Measurements from ENCODE around the gene NBL1.

Gene NBL1

DNA sequence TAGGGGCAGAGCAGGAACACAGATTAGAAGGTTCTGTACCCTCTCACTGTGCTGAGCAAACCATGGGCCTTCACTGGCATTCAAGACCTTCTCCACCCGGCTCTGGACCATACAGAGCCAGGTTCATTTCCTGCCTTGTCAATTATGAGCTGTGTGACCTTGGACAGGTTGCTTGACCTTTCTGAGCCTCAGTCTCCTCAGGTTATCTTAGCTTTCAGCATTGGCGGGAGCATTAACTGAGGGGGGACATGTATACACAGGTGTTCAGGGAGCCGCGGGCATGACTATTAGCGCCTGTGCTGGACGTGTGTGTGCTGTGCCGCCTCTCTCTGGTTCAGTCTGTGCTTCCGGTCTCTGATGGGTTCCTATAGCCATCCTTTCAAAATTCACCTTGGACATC is 52.7 kb downstream of the NBL1 start:
- no CpG with 5 or more reads among the region's 8 CpGs for WGBS (ENCODE audit: extremely low coverage, insufficient coverage, insufficient read length)
- Histone ChIP-seq H3K79me1 (ENCODE audit: low read length) (no peaks in the 10 kb centered on the region), H3K4ac (ENCODE audit: low read depth, low read length) (no peak overlapping the region), H3K27ac (ENCODE audit: low read depth, low read length) (no peak overlapping the region), H2BK12ac (ENCODE audit: low read length) (no peak overlapping the region), H3K4me2 (ENCODE audit: low read length) (no peak overlapping the region), H3K4me3 (ENCODE audit: low read depth, low read length) (no peak overlapping the region), H3K4me1 (ENCODE audit: control insufficient read depth in 1 of 2, insufficient read depth in 2 of 2, low read length in 2 of 2) (no peaks in the 10 kb centered on the region), H3K36me3 (ENCODE audit: control insufficient read depth in 1 of 2, insufficient read depth in 2 of 2, low read length in 2 of 2) (no peaks in the 10 kb centered on the region), H3K23ac (ENCODE audit: low read length) (no peak overlapping the region), H2AK5ac (ENCODE audit: low read length) (no peak overlapping the region), H4K91ac (ENCODE audit: low read depth, low read length) (no peak overlapping the region), H2BK5ac (ENCODE audit: low read depth, low read length, poor library complexity) (no peak overlapping the region), H3K27me3 (ENCODE audit: insufficient read depth, low read length) (no peaks in the 10 kb centered on the region), H3K79me2 (ENCODE audit: control insufficient read depth, insufficient read depth, low read length, poor library complexity) (no peaks in the 10 kb centered on the region), H3K18ac (ENCODE audit: low read length) (no peak overlapping the region), H2AFZ (ENCODE audit: insufficient read depth, low read length, poor library complexity) (no peak overlapping the region), H4K8ac (ENCODE audit: low read depth, low read length) (no peak overlapping the region), H2BK120ac (ENCODE audit: insufficient read depth, low read length, poor library complexity) (no peak overlapping the region), H3K14ac (ENCODE audit: low read length) (no peak overlapping the region), H3K9ac (ENCODE audit: low read length) (no peak overlapping the region), H4K12ac (ENCODE audit: low read depth, low read length) (no peak overlapping the region), H3K9me3 (ENCODE audit: insufficient read depth, low read depth, low read length) (no peaks in the 10 kb centered on the region)
- no peak for DNase-seq

- Histone ChIP-seq H4K91ac (ENCODE audit: low read depth, low read length) (no peak overlapping the region), H3K27ac (ENCODE audit: low read depth, low read length) (no peak overlapping the region), H3K23ac (ENCODE audit: low read length) (no peak overlapping the region), H2AK5ac (ENCODE audit: low read length) (no peak overlapping the region), H3K79me2 (ENCODE audit: control insufficient read depth, insufficient read depth, low read length, poor library complexity) (no peaks in the 10 kb centered on the region), H3K79me1 (ENCODE audit: low read length) (no peaks in the 10 kb centered on the region), H3K4me1 (ENCODE audit: control insufficient read depth in 1 of 2, insufficient read depth in 2 of 2, low read length in 2 of 2) (no peaks in the 10 kb centered on the region), H3K4ac (ENCODE audit: low read depth, low read length) (no peak overlapping the region), H3K36me3 (ENCODE audit: control insufficient read depth in 1 of 2, insufficient read depth in 2 of 2, low read length in 2 of 2) (no peaks in the 10 kb centered on the region), H2BK12ac (ENCODE audit: low read length) (no peak overlapping the region), H3K4me3 (ENCODE audit: low read depth, low read length) (no peak overlapping the region), H3K14ac (ENCODE audit: low read length) (no peak overlapping the region), H2BK120ac (ENCODE audit: insufficient read depth, low read length, poor library complexity) (no peak overlapping the region), H3K4me2 (ENCODE audit: low read length) (no peak overlapping the region), H3K9ac (ENCODE audit: low read length) (no peak overlapping the region), H4K12ac (ENCODE audit: low read depth, low read length) (no peak overlapping the region), H4K8ac (ENCODE audit: low read depth, low read length) (no peak overlapping the region), H2BK5ac (ENCODE audit: low read depth, low read length, poor library complexity) (no peak overlapping the region), H3K9me3 (ENCODE audit: insufficient read depth, low read depth, low read length) (no peaks in the 10 kb centered on the region), H3K27me3 (ENCODE audit: insufficient read depth, low read length) (no peaks in the 10 kb centered on the region), H3K18ac (ENCODE audit: low read length) (no peak overlapping the region), H2AFZ (ENCODE audit: insufficient read depth, low read length, poor library complexity) (no peak overlapping the region)
- no CpG with 5 or more reads among the region's 4 CpGs for WGBS (ENCODE audit: extremely low coverage, insufficient coverage, insufficient read length)
- DNase-seq = no peak
These were observed 54.1 kb downstream of the NBL1 start for GRCh38 chr1:19698181-19698580.

DNA sequence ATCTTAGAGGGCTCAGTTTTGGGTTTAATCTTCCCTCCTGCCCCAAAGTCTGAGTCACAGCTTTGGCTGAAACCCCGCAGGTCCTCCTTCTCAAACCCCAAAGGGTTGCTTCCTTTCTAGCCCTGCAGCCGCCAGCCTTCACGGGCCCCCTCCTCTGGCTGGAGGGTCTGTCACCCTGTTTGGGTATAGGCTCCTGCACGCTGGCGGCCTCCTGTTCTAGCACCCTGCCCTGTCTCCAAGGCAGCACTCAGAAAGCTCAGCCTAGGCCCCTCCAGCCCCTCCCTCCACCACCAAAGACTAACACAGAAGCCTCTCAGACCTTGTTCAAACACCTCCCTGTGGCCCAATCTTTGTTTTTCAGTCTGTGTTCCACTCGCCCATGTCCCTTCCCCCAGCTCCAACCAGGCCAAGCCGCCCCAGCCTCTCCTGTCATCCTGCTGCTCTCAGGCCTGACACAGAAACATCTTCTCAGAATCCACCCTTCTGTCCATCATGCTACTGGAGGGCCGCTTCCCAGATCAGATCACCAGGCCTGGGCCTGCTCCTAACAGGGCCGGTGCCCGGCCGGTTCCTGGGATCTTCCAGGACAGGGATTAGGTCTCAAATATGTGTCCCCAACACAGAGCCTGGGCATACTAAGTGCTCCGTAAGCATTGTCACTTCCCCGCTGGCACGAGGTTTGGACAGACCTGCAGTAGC is 56.1 kb downstream of the NBL1 start:
- Histone ChIP-seq H3K18ac (ENCODE audit: low read length) (no peak overlapping the region), H3K9ac (ENCODE audit: low read length) (peak overlapping the region; percentile 68), H3K4ac (ENCODE audit: low read depth, low read length) (no peak overlapping the region), H3K27ac (ENCODE audit: low read depth, low read length) (no peak overlapping the region), H3K79me1 (ENCODE audit: low read length) (no peaks in the 10 kb centered on the region), H3K79me2 (ENCODE audit: control insufficient read depth, insufficient read depth, low read length, poor library complexity) (no peaks in the 10 kb centered on the region), H2AFZ (ENCODE audit: insufficient read depth, low read length, poor library complexity) (no peak overlapping the region), H3K9me3 (ENCODE audit: insufficient read depth, low read depth, low read length) (no peaks in the 10 kb centered on the region), H3K4me1 (ENCODE audit: control insufficient read depth in 1 of 2, insufficient read depth in 2 of 2, low read length in 2 of 2) (peaks cover 3 to 4% of the 10 kb centered on the region in 2 experiments), H3K4me2 (ENCODE audit: low read length) (no peak overlapping the region), H2BK12ac (ENCODE audit: low read length) (no peak overlapping the region), H3K23ac (ENCODE audit: low read length) (no peak overlapping the region), H2BK5ac (ENCODE audit: low read depth, low read length, poor library complexity) (no peak overlapping the region), H4K12ac (ENCODE audit: low read depth, low read length) (no peak overlapping the region), H3K27me3 (ENCODE audit: insufficient read depth, low read length) (no peaks in the 10 kb centered on the region), H3K14ac (ENCODE audit: low read length) (no peak overlapping the region), H3K4me3 (ENCODE audit: low read depth, low read length) (no peak overlapping the region), H4K8ac (ENCODE audit: low read depth, low read length) (no peak overlapping the region), H3K36me3 (ENCODE audit: control insufficient read depth in 1 of 2, insufficient read depth in 2 of 2, low read length in 2 of 2) (no peaks in the 10 kb centered on the region), H2BK120ac (ENCODE audit: insufficient read depth, low read length, poor library complexity) (no peak overlapping the region), H4K91ac (ENCODE audit: low read depth, low read length) (no peak overlapping the region), H2AK5ac (ENCODE audit: low read length) (no peak overlapping the region)
- DNase-seq = no peak
- no CpG with 5 or more reads among the region's 14 CpGs for whole genome bisulfite sequencing (ENCODE audit: extremely low coverage, insufficient coverage, insufficient read length)

DNA sequence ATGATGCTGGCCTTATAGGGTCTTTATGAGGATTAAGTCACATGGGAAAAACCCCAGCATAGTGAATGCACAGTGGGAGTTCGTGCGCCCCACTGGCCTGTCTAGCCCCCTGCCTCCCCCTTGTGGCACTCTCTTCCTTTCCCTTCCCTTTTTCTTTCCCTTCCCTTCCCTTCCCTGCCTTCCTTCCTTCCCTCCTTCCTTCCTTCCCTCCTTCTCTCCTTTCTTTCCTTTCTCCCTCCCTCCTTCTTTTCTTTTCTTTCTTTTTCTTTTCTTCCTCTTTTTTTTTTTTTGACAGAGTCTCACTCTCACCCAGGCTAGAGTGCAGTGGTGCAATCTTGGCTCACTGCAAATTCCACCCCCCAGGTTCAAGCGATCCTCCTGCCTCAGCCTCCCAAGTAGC is 59.2 kb downstream of the NBL1 start:
- no peak overlapping the region for H3K14ac ChIP-seq (ENCODE audit: low read length)
- WGBS (ENCODE audit: extremely low coverage, insufficient coverage, insufficient read length) = no CpG with 5 or more reads among the region's 3 CpGs
- H3K9ac ChIP-seq (ENCODE audit: low read length) = no peak overlapping the region
- H3K27ac ChIP-seq (ENCODE audit: low read depth, low read length) = no peak overlapping the region
- H3K9me3 ChIP-seq (ENCODE audit: insufficient read depth, low read depth, low read length) = no peaks in the 10 kb centered on the region
- no peak overlapping the region for H4K91ac ChIP-seq (ENCODE audit: low read depth, low read length)
- no peak overlapping the region for H2BK12ac ChIP-seq (ENCODE audit: low read length)
- no peak overlapping the region for H2AFZ ChIP-seq (ENCODE audit: insufficient read depth, low read length, poor library complexity)
- no peak overlapping the region for H3K4ac ChIP-seq (ENCODE audit: low read depth, low read length)
- no peak overlapping the region for H3K23ac ChIP-seq (ENCODE audit: low read length)
- no peak overlapping the region for H3K4me2 ChIP-seq (ENCODE audit: low read length)
- H4K12ac ChIP-seq (ENCODE audit: low read depth, low read length) = no peak overlapping the region
- no peak overlapping the region for H2BK5ac ChIP-seq (ENCODE audit: low read depth, low read length, poor library complexity)
- H3K79me2 ChIP-seq (ENCODE audit: control insufficient read depth, insufficient read depth, low read length, poor library complexity) = no peaks in the 10 kb centered on the region
- H3K27me3 ChIP-seq (ENCODE audit: insufficient read depth, low read length) = no peaks in the 10 kb centered on the region
- no peak overlapping the region for H3K18ac ChIP-seq (ENCODE audit: low read length)
- H3K4me1 ChIP-seq (ENCODE audit: control insufficient read depth in 1 of 2, insufficient read depth in 2 of 2, low read length in 2 of 2) = peaks cover 3 to 4% of the 10 kb centered on the region in 2 experiments
- H3K79me1 ChIP-seq (ENCODE audit: low read length) = no peaks in the 10 kb centered on the region
- H2BK120ac ChIP-seq (ENCODE audit: insufficient read depth, low read length, poor library complexity) = no peak overlapping the region
- DNase-seq = no peak
- H3K36me3 ChIP-seq (ENCODE audit: control insufficient read depth in 1 of 2, insufficient read depth in 2 of 2, low read length in 2 of 2) = no peaks in the 10 kb centered on the region
- H4K8ac ChIP-seq (ENCODE audit: low read depth, low read length) = no peak overlapping the region
- no peak overlapping the region for H2AK5ac ChIP-seq (ENCODE audit: low read length)
- H3K4me3 ChIP-seq (ENCODE audit: low read depth, low read length) = no peak overlapping the region
